Spleen (tissue), 7 donors: ENCODE results near the gene IL19.

ENCODE experiments used
- CTCF ChIP-seq, 11 experiments: fragments of 200-600 bp in 7 of 11; fragments of 450-650 bp in 4 of 11; sonication (generic) in 4 of 11; IDR thresholded peaks in 8 of 11; conservative IDR thresholded peaks in 3 of 11; 1 replicate in 7 of 11; 2 replicates in 4 of 11; pipeline versions ENCODE4 v1.4.0 to v1.8.0; 2016 to 2021; ENCODE audit warnings: antibody characterized with exemption in 11 of 11, inconsistent platforms in 4 of 11, mild to moderate bottlenecking in 1 of 11
- POLR2AphosphoS5 ChIP-seq, 3 donors: sonication (generic); formaldehyde crosslinking; IDR thresholded peaks; one replicate each; pipeline ENCODE4 v1.5.1; 2017; ENCODE audit warnings: antibody characterized with exemption in 3 of 3
- donor health status: DM: no; HTN: no; CAD: no; lungs with moderate emphysema.
- donor health status: DM: no; HTN: no; CAD: no.
- donor health status: DM: no; HTN: no; CAD: no.

- TF ChIP-seq POLR2AphosphoS5 (IDR thresholded peaks at IDR 0.05) (no peak), CTCF (IDR thresholded peaks at IDR 0.05 in 8 of 11, conservative IDR thresholded peaks at IDR 0.05 in 3 of 11) (no peak)
Observed at GRCh38 chr1:206793620-206794019, 23.0 kb downstream of the IL19 start.
